Neural cell (in vitro differentiated cells): Measurements from ENCODE around the gene RASSF8. TPM values are rescaled to one million over a fixed set of nuclear protein-coding genes. Genes with fewer than 3 reads are reported as not detected.

Experiments used
- H2AFZ ChIP-seq: fragments of 200-600, 300-800 bp; sonication (generic), shearing (Covaris generic); 2 replicates; pipeline ENCODE4 v1.6.0; 2014; ENCODE audit warnings: low read depth, mild to moderate bottlenecking, antibody characterized with exemption, low read length, moderate library complexity
- H3F3A ChIP-seq: fragments of 200-600 bp; shearing (Covaris generic); 2 replicates; pipeline ENCODE4 v1.6.1; 2016; ENCODE audit warnings: mild to moderate bottlenecking, moderate library complexity, mixed read lengths, antibody characterized with exemption, low read length; ENCODE audit not compliant: insufficient read depth, poor library complexity, severe bottlenecking
- H3K27ac ChIP-seq: fragments of 200-600, 300-800 bp; sonication (generic), shearing (Covaris generic); 2 replicates; pipeline ENCODE4 v1.5.1; 2014; ENCODE audit warnings: mild to moderate bottlenecking, low read length, moderate library complexity
- H3K27me3 ChIP-seq: fragments of 300-800, 200-600 bp; sonication (generic), shearing (Covaris generic); 2 replicates; pipeline ENCODE4 v1.6.0; 2014; ENCODE audit warnings: mild to moderate bottlenecking, low read depth, low read length, moderate library complexity; ENCODE audit not compliant: insufficient read depth
- H3K36me3 ChIP-seq: fragments of 300-800, 200-600 bp; sonication (generic), shearing (Covaris generic); 2 replicates; pipeline ENCODE4 v1.5.1; 2014; ENCODE audit warnings: mild to moderate bottlenecking, antibody characterized with exemption, low read length, moderate library complexity; ENCODE audit not compliant: insufficient read depth
- H3K4me2 ChIP-seq: fragments of 300-800, 200-600 bp; sonication (generic), shearing (Covaris generic); 2 replicates; pipeline ENCODE4 v1.6.0; 2014; ENCODE audit warnings: mild to moderate bottlenecking, low read length
- H3K4me3 ChIP-seq: fragments of 300-800, 200-600 bp; sonication (generic), shearing (Covaris generic); 2 replicates; pipeline ENCODE4 v1.5.1; 2014; ENCODE audit warnings: mild to moderate bottlenecking, low read length, moderate library complexity
- H3K79me2 ChIP-seq: fragments of 200-600 bp; shearing (Covaris generic); replicated peaks from 2 replicates; pipeline ENCODE4 v1.6.0; 2014; ENCODE audit warnings: mild to moderate bottlenecking, low read length, moderate library complexity; ENCODE audit not compliant: insufficient read depth
- H3K9ac ChIP-seq: fragments of 300-800, 200-600 bp; sonication (generic), shearing (Covaris generic); 2 replicates; pipeline ENCODE4 v1.6.1; 2016; ENCODE audit warnings: mild to moderate bottlenecking, low read length, mixed read lengths
- H3K9me2 ChIP-seq: fragments of 200-600 bp; shearing (Covaris generic); 2 replicates; pipeline ENCODE4 v1.6.1; 2016; ENCODE audit warnings: mild to moderate bottlenecking, low read length, mixed read lengths; ENCODE audit not compliant: insufficient read depth
- H3K9me3 ChIP-seq: fragments of 200-600, 300-800 bp; sonication (generic), shearing (Covaris generic); 2 replicates; pipeline ENCODE4 v1.6.1; 2016; ENCODE audit warnings: mild to moderate bottlenecking, mixed run types, low read length, moderate library complexity, mixed read lengths
- H4K20me1 ChIP-seq: fragments of 200-600 bp; shearing (Covaris generic); 2 replicates; pipeline ENCODE4 v1.6.1; 2016; ENCODE audit warnings: mild to moderate bottlenecking, mixed run types; ENCODE audit not compliant: insufficient read depth
- EP300 ChIP-seq: fragments of 450-650 bp; conservative IDR thresholded peaks from 2 replicates; pipeline ENCODE4 v1.6.1; 2014; ENCODE audit warnings: antibody characterized with exemption, mild to moderate bottlenecking, moderate library complexity; ENCODE audit not compliant: poor library complexity, severe bottlenecking
- EZH2 ChIP-seq: fragments of 200-600, 300-800 bp; shearing (Covaris generic), sonication (generic); IDR thresholded peaks from 2 replicates; pipeline ENCODE4 v1.6.1; 2014; ENCODE audit warnings: antibody characterized with exemption, low read length, borderline replicate concordance, mild to moderate bottlenecking; ENCODE audit not compliant: insufficient read depth, poor library complexity, severe bottlenecking
- MXI1 ChIP-seq: fragments of 450-650 bp; conservative IDR thresholded peaks from 2 replicates; pipeline ENCODE4 v1.6.1; 2014; ENCODE audit warnings: antibody characterized with exemption, mild to moderate bottlenecking; ENCODE audit not compliant: poor library complexity, severe bottlenecking
- POLR2AphosphoS5 ChIP-seq: IDR thresholded peaks from 2 replicates; pipeline ENCODE4 v1.6.1; 2012
- RAD21 ChIP-seq: fragments of 450-650 bp; conservative IDR thresholded peaks from 2 replicates; pipeline ENCODE4 v1.6.1; 2014; ENCODE audit warnings: antibody characterized with exemption, mild to moderate bottlenecking, moderate library complexity
- SMC3 ChIP-seq: fragments of 450-650 bp; conservative IDR thresholded peaks from 2 replicates; pipeline ENCODE4 v1.6.1; 2014; ENCODE audit warnings: antibody characterized with exemption, mild to moderate bottlenecking, moderate library complexity; ENCODE audit not compliant: poor library complexity
- TAF1 ChIP-seq: IDR thresholded peaks from 2 replicates; pipeline ENCODE4 v1.6.1; 2012; ENCODE audit warnings: low read depth
- polyA plus RNA-seq: library from polyadenylated mRNA; depleted of rRNA; stranded (reverse); fragments of >200 nt; gene quantifications from 2 replicates; pipeline ENCODE4 v1.2.3, GENCODE V29; 2014
- TF ChIP-seq, protein P1 (sequence below): fragments of 450-650 bp; IDR thresholded peaks from 2 replicates; pipeline ENCODE4 v1.5.1; 2014; ENCODE audit warnings: antibody characterized with exemption, mild to moderate bottlenecking, moderate library complexity; ENCODE audit not compliant: poor library complexity, severe bottlenecking
- TF ChIP-seq, protein P2 (sequence below): IDR thresholded peaks from 2 replicates; pipeline ENCODE4 v1.6.1; 2012; ENCODE audit warnings: borderline replicate concordance

Gene RASSF8
- polyA plus RNA-seq, 1 donor from 2014 or later, result 11.4 TPM

DNA sequence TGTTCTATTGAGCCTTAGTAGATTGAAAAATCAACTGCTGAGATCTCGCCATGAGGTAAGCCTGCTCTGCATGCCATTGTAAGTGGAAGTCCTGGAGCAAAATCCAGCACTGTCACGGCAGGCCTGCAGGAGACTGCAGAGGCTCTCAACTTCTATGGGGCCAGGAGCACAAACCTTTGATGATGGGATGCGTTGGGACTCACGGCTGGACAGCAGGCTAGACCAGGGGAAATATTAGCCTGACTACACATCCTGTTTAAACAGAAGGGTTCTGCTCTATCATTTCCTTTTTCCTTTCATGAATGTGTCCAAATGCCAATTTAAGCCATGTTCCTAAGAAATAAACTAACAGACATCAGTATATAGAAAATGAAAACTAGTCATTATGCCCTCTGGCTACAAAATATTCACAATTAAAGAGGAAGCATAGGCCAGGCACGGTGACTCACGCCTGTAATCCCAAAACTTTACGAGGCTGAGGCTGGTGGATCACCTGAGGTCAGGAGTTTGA lies 33.9 kb upstream of the RASSF8 start:
- no peak overlapping the region for H3K27ac ChIP-seq
- no peaks in the 10 kb centered on the region for H4K20me1 ChIP-seq
- H3K27me3 ChIP-seq, result no peaks in the 10 kb centered on the region
- H3K9me3 ChIP-seq, result no peaks in the 10 kb centered on the region
- H3F3A ChIP-seq, result no peaks in the 10 kb centered on the region
- no peak overlapping the region for H3K4me2 ChIP-seq
- no peak overlapping the region for H3K9ac ChIP-seq
- TF ChIP-seq EZH2, result no peak
- no peak for TF ChIP-seq MXI1
- TF ChIP-seq, protein P1, sequence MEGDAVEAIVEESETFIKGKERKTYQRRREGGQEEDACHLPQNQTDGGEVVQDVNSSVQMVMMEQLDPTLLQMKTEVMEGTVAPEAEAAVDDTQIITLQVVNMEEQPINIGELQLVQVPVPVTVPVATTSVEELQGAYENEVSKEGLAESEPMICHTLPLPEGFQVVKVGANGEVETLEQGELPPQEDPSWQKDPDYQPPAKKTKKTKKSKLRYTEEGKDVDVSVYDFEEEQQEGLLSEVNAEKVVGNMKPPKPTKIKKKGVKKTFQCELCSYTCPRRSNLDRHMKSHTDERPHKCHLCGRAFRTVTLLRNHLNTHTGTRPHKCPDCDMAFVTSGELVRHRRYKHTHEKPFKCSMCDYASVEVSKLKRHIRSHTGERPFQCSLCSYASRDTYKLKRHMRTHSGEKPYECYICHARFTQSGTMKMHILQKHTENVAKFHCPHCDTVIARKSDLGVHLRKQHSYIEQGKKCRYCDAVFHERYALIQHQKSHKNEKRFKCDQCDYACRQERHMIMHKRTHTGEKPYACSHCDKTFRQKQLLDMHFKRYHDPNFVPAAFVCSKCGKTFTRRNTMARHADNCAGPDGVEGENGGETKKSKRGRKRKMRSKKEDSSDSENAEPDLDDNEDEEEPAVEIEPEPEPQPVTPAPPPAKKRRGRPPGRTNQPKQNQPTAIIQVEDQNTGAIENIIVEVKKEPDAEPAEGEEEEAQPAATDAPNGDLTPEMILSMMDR, result no peak
- TF ChIP-seq, protein P2, sequence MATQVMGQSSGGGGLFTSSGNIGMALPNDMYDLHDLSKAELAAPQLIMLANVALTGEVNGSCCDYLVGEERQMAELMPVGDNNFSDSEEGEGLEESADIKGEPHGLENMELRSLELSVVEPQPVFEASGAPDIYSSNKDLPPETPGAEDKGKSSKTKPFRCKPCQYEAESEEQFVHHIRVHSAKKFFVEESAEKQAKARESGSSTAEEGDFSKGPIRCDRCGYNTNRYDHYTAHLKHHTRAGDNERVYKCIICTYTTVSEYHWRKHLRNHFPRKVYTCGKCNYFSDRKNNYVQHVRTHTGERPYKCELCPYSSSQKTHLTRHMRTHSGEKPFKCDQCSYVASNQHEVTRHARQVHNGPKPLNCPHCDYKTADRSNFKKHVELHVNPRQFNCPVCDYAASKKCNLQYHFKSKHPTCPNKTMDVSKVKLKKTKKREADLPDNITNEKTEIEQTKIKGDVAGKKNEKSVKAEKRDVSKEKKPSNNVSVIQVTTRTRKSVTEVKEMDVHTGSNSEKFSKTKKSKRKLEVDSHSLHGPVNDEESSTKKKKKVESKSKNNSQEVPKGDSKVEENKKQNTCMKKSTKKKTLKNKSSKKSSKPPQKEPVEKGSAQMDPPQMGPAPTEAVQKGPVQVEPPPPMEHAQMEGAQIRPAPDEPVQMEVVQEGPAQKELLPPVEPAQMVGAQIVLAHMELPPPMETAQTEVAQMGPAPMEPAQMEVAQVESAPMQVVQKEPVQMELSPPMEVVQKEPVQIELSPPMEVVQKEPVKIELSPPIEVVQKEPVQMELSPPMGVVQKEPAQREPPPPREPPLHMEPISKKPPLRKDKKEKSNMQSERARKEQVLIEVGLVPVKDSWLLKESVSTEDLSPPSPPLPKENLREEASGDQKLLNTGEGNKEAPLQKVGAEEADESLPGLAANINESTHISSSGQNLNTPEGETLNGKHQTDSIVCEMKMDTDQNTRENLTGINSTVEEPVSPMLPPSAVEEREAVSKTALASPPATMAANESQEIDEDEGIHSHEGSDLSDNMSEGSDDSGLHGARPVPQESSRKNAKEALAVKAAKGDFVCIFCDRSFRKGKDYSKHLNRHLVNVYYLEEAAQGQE, result no peak
- no peak for TF ChIP-seq SMC3
- TF ChIP-seq RAD21, result no peak
- no peak overlapping the region for H3K4me3 ChIP-seq
- H3K36me3 ChIP-seq, result no peaks in the 10 kb centered on the region
- H3K79me2 ChIP-seq, result no peaks in the 10 kb centered on the region
- no peaks in the 10 kb centered on the region for H3K9me2 ChIP-seq
- no peak overlapping the region for H2AFZ ChIP-seq

DNA sequence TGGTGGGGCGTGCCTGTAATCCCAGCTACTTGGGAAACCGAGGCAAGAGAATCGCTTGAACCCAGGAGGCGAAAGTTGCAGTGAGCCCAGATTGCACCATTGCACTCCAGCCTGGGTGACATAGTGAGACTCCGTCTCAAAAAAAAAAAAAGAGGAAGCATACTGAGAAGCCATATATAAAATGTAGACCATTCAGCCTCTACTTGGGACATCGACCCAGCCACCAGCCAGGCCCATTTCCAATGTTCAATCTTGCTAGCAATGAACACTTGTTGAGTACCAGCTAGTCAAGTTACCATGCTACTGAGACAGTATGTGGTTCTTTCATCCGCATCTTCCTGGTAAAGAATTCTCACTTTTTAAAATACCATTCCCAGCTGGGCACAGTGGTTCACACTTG lies 33.4 kb upstream of the RASSF8 start:
- H3K4me2 ChIP-seq, result no peak overlapping the region
- H4K20me1 ChIP-seq, result no peaks in the 10 kb centered on the region
- H3K9ac ChIP-seq, result no peak overlapping the region
- H3K4me3 ChIP-seq, result no peak overlapping the region
- no peak overlapping the region for H2AFZ ChIP-seq
- no peaks in the 10 kb centered on the region for H3K36me3 ChIP-seq
- no peak overlapping the region for H3K27ac ChIP-seq
- H3K27me3 ChIP-seq, result no peaks in the 10 kb centered on the region
- H3K9me3 ChIP-seq, result no peaks in the 10 kb centered on the region
- H3F3A ChIP-seq, result no peaks in the 10 kb centered on the region
- no peaks in the 10 kb centered on the region for H3K79me2 ChIP-seq
- TF ChIP-seq, protein P1, result no peak
- no peak for TF ChIP-seq SMC3
- TF ChIP-seq POLR2AphosphoS5, result no peak
- TF ChIP-seq EP300, result no peak
- no peak for TF ChIP-seq RAD21
- no peak for TF ChIP-seq MXI1
- no peak for TF ChIP-seq TAF1
- TF ChIP-seq, protein P2, result no peak
- no peak for TF ChIP-seq EZH2
- H3K9me2 ChIP-seq, result no peaks in the 10 kb centered on the region
